ENCODE data around the gene MEN1.

The MEN1 gene

GRCh38 chr11:64805481-64805880, 4.9 kb downstream of the MEN1 start (continued):
- no peak for TF ChIP-seq SP2 (tag by site-specific recombination; IDR thresholded peaks at IDR 0.05)
- TF ChIP-seq MEIS1 (CRISPR knock-in tag; IDR thresholded peaks at IDR 0.05; ENCODE audit: borderline replicate concordance) = no peak
- peak; percentile 50; the same call in 1 of the 2 replicates for TF ChIP-seq ATF2 (tag by site-specific recombination; IDR thresholded peaks at IDR 0.05; ENCODE audit: low read depth)
- TF ChIP-seq ZNF768 (tag by site-specific recombination; IDR thresholded peaks at IDR 0.05) = no peak
- no peak for TF ChIP-seq YY2 (tag by site-specific recombination; IDR thresholded peaks at IDR 0.05)
- no peak for TF ChIP-seq ZNF114 (tag by site-specific recombination; IDR thresholded peaks at IDR 0.05)
- no peak for TF ChIP-seq PATZ1 (tag by site-specific recombination; IDR thresholded peaks at IDR 0.05)
- TF ChIP-seq GLIS2 (tag by site-specific recombination; IDR thresholded peaks at IDR 0.05) = peak; percentile 58
- TF ChIP-seq ZNF664 (tag by site-specific recombination; IDR thresholded peaks at IDR 0.05) = no peak
- TF ChIP-seq ZIC2 (tag by site-specific recombination; IDR thresholded peaks at IDR 0.05) = peak; percentile 16; the same call in 1 of the 2 replicates
- no peak for TF ChIP-seq ZNF311 (tag by site-specific recombination; IDR thresholded peaks at IDR 0.05; ENCODE audit: borderline replicate concordance)

GRCh38 chr11:64804346-64805210, 5.8 kb downstream of the MEN1 start:
- H3K4me1 ChIP-seq (ENCODE audit: control insufficient read depth, insufficient read depth, low read length) = peaks cover 4% of the 10 kb centered on the region
- H3K36me3 ChIP-seq (ENCODE audit: control insufficient read depth in 2 of 2, insufficient read depth in 1 of 2, low read length in 2 of 2) = peaks cover 0 to 51% of the 10 kb centered on the region in 2 experiments; a peak in 2 of 3 replicates
- no peaks in the 10 kb centered on the region for H3K9me3 ChIP-seq (ENCODE audit: control insufficient read depth, insufficient read depth, low read depth, low read length)
- H3K27ac ChIP-seq (ENCODE audit: extremely low read depth, low read depth, low read length) = no peak overlapping the region
- CTCF ChIA-PET = interaction anchor here (0.5 to 1.3 kb wide), 5 partner anchors 11 to 99 kb away, joined by 3 to 5 read pairs (median 3); no protein-coding TSS in a partner anchor
- H3K4me3 ChIP-seq (ENCODE audit: low read depth, low read length) = no peak overlapping the region
- POLR2A ChIA-PET = interaction anchor here (1.5 to 2.3 kb wide), 2 partner anchors 9 to 26 kb away, joined by 3 to 24 read pairs; partner anchors contain the start of gene SF1
- TF ChIP-seq CTCF (tag by site-specific recombination; IDR thresholded peaks at IDR 0.05) (peak; percentile 29; the same call in 1 of the 2 replicates), ZNF426 (tag by site-specific recombination; IDR thresholded peaks at IDR 0.05) (no peak), GLIS2 (tag by site-specific recombination; IDR thresholded peaks at IDR 0.05) (0 out of 2 replicates have a peak, but pooled peaks have one; percentile 32), KLF17 (tag by site-specific recombination; IDR thresholded peaks at IDR 0.05) (no peak), ZBTB48 (tag by site-specific recombination; IDR thresholded peaks at IDR 0.05) (no peak), ZFP41 (tag by site-specific recombination; IDR thresholded peaks at IDR 0.05; ENCODE audit: borderline replicate concordance) (no peak), TCF7L2 (IDR thresholded peaks at IDR 0.05; ENCODE audit: borderline replicate concordance, low read depth, low read length) (no peak), ZFP69B (tag by site-specific recombination; IDR thresholded peaks at IDR 0.05) (no peak), ELK4 (IDR thresholded peaks at IDR 0.05; ENCODE audit: borderline replicate concordance, low read depth, low read length) (no peak), ZBTB26 (tag by site-specific recombination; optimal IDR thresholded peaks at IDR 0.05) (no peak), ZIC2 (tag by site-specific recombination; IDR thresholded peaks at IDR 0.05) (no peak), ZBTB6 (tag by site-specific recombination; IDR thresholded peaks at IDR 0.05) (no peak), ZNF132 (tag by site-specific recombination; IDR thresholded peaks at IDR 0.05; ENCODE audit: borderline replicate concordance) (no peak), ZNF274 (IDR thresholded peaks at IDR 0.05; ENCODE audit: low read length) (no peak), ZNF274 (tag by site-specific recombination; IDR thresholded peaks at IDR 0.05; ENCODE audit: borderline replicate concordance) (no peak)

Measured in HEK293 (cell line).